SK-N-SH (cell line): ENCODE data around the gene GUCY2C. TPM values are rescaled to one million over a fixed set of nuclear protein-coding genes. Genes with fewer than 3 reads are reported as not detected.

ENCODE experiments used
- CTCF ChIA-PET: fragments of 300-600, 350-600 bp; formaldehyde crosslinking; extraction: SDS; loops from one replicate; lab custom pipeline; 2021; lab: Yijun Ruan, JAX
- POLR2A ChIA-PET: fragments of 350-600 bp; sonication (Branson Sonifier 250); formaldehyde crosslinking; extraction: SDS; loops from one replicate; lab custom pipeline; 2020; ENCODE audit warnings: antibody characterized with exemption, inconsistent platforms; lab: Yijun Ruan, JAX
- DNase-seq: peaks from one replicate; pipeline ENCODE4 v3.0.0; 2012
- H2AFZ ChIP-seq: fragments of 200-600 bp; sonication (generic); 2 replicates; pipeline ENCODE4 v1.8.1; 2016; ENCODE audit warnings: antibody characterized with exemption, mild to moderate bottlenecking, low read depth
- H3F3A ChIP-seq: fragments of 200-600 bp; sonication (generic); replicated peaks from 2 replicates; pipeline ENCODE3; 2016; ENCODE audit warnings: antibody characterized with exemption, mild to moderate bottlenecking; ENCODE audit not compliant: insufficient read depth
- H3K27ac ChIP-seq, 2 experiments: fragments of 200-500 bp in 1 of 2; fragments of 200-600 bp in 1 of 2; sonication (Bioruptor generic) in 1 of 2; sonication (generic), shearing (Covaris generic) in 1 of 2; 2 replicates each; pipeline versions ENCODE4 v1.5.1 to v1.6.1; 2014 to 2016; ENCODE audit warnings: low read depth in 2 of 2, inconsistent platforms in 1 of 2, low read length in 1 of 2, mild to moderate bottlenecking in 1 of 2, mixed read lengths in 1 of 2
- H3K27me3 ChIP-seq: fragments of 200-600 bp; sonication (generic), shearing (Covaris generic); 2 replicates; pipeline ENCODE4 v1.6.1; 2016; ENCODE audit warnings: mixed run types; ENCODE audit not compliant: insufficient read depth
- H3K36me3 ChIP-seq, 2 experiments: fragments of 200-500 bp in 1 of 2; fragments of 200-600 bp in 1 of 2; sonication (Bioruptor generic) in 1 of 2; sonication (generic) in 1 of 2; replicated peaks in 1 of 2; 2 replicates each; pipeline versions ENCODE3 to v1.5.1; 2014 to 2016; ENCODE audit warnings: low read length in 1 of 2, mild to moderate bottlenecking in 1 of 2; ENCODE audit not compliant: insufficient read depth in 2 of 2, control insufficient read depth in 1 of 2
- H3K4me1 ChIP-seq, 2 experiments: fragments of 200-500 bp in 1 of 2; fragments of 200-600 bp in 1 of 2; sonication (Bioruptor generic) in 1 of 2; sonication (generic), shearing (Covaris generic) in 1 of 2; 2 replicates each; pipeline versions ENCODE4 v1.5.1 to v1.6.1; 2014 to 2016; ENCODE audit warnings: low read depth in 1 of 2, low read length in 1 of 2, mixed run types in 1 of 2; ENCODE audit not compliant: insufficient read depth in 2 of 2, control insufficient read depth in 1 of 2
- H3K4me2 ChIP-seq: fragments of 200-600 bp; sonication (generic), shearing (Covaris generic); 2 replicates; pipeline ENCODE4 v1.6.1; 2017; ENCODE audit warnings: mixed run types
- H3K4me3 ChIP-seq, 2 experiments: fragments of 200-500 bp in 1 of 2; fragments of 200-600 bp in 1 of 2; sonication (Bioruptor generic) in 1 of 2; sonication (generic), shearing (Covaris generic) in 1 of 2; 2 replicates each; pipeline versions ENCODE4 v1.5.1 to v1.8.1; 2014 to 2016; ENCODE audit warnings: low read depth in 2 of 2, inconsistent platforms in 1 of 2, low read length in 1 of 2, mild to moderate bottlenecking in 1 of 2, mixed read lengths in 1 of 2, moderate library complexity in 1 of 2
- H3K79me2 ChIP-seq: fragments of 200-600 bp; sonication (generic); 2 replicates; pipeline ENCODE4 v1.8.1; 2017; ENCODE audit warnings: mild to moderate bottlenecking; ENCODE audit not compliant: insufficient read depth
- H3K9ac ChIP-seq: fragments of 200-600 bp; sonication (generic); 2 replicates; pipeline ENCODE4 v1.6.1; 2017; ENCODE audit warnings: mixed run types
- H3K9me2 ChIP-seq: fragments of 200-600 bp; sonication (generic); 2 replicates; pipeline ENCODE4 v1.6.1; 2017; ENCODE audit warnings: mixed run types
- H3K9me3 ChIP-seq: fragments of 200-600 bp; sonication (generic); 2 replicates; pipeline ENCODE4 v1.6.1; 2017; ENCODE audit warnings: mixed run types, mild to moderate bottlenecking, moderate library complexity
- H4K20me1 ChIP-seq: fragments of 200-600 bp; sonication (generic); 2 replicates; pipeline ENCODE4 v1.6.1; 2017; ENCODE audit warnings: mild to moderate bottlenecking, mixed run types; ENCODE audit not compliant: insufficient read depth
- ELF1 ChIP-seq: IDR thresholded peaks from 2 replicates; pipeline ENCODE4 v1.4.0; 2012
- MEF2A ChIP-seq: IDR thresholded peaks from 2 replicates; pipeline ENCODE4 v1.4.0; 2012; ENCODE audit warnings: low read depth, borderline replicate concordance
- SMC3 ChIP-seq: IDR thresholded peaks from 2 replicates; pipeline ENCODE4 v1.6.1; 2012; ENCODE audit warnings: low read depth, low read length, improper control_type of control experiment
- WGBS: methylation state at CpG from one replicate; pipeline ENCODE4 v1.1.6; 2017; ENCODE audit warnings: low lambda C conversion rate; 5-methylcytosine and 5-hydroxymethylcytosine counted together
- polyA plus RNA-seq, 3 experiments: library from polyadenylated mRNA; depleted of rRNA; stranded (reverse); fragments of >200 nt; gene quantifications; 2 replicates each; pipeline ENCODE4 v1.2.3, GENCODE V29; 2012
- TF ChIP-seq, protein P1 (sequence below): IDR thresholded peaks from 2 replicates; pipeline ENCODE4 v1.6.1; 2012; ENCODE audit warnings: mild to moderate bottlenecking, low read depth, low read length, moderate library complexity
- TF ChIP-seq, protein P2 (sequence below): fragments of 200-600 bp; sonication (generic); IDR thresholded peaks from 2 replicates; pipeline ENCODE4 v1.6.1; 2017; ENCODE audit warnings: antibody characterized with exemption, mild to moderate bottlenecking, moderate library complexity
- TF ChIP-seq, protein P3 (sequence below): IDR thresholded peaks from 2 replicates; pipeline ENCODE4 v1.4.0; 2012; ENCODE audit warnings: low read depth, borderline replicate concordance

GUCY2C gene
- polyA plus RNA-seq, 1 of the 3 experiments (the other 2 are of a cell fraction): not detected

GRCh38 chr12:14651371-14651770, 45.0 kb downstream of the GUCY2C start:
- CTCF ChIA-PET: no interaction called here
- Histone ChIP-seq H3K79me2 (no peaks in the 10 kb centered on the region), H3K9ac (no peak overlapping the region), H3K9me3 (no peaks in the 10 kb centered on the region), H4K20me1 (no peaks in the 10 kb centered on the region), H3K36me3 (no peaks in the 10 kb centered on the region), H3K4me1 (no peaks in the 10 kb centered on the region), H3K27me3 (no peaks in the 10 kb centered on the region; the same call in 1 of the 2 replicates), H3K4me3 (no peak overlapping the region), H3F3A (no peaks in the 10 kb centered on the region), H3K27ac (no peak overlapping the region), H2AFZ (no peak overlapping the region), H3K9me2 (no peaks in the 10 kb centered on the region), H3K4me2 (no peak overlapping the region)
- TF ChIP-seq, protein P1, sequence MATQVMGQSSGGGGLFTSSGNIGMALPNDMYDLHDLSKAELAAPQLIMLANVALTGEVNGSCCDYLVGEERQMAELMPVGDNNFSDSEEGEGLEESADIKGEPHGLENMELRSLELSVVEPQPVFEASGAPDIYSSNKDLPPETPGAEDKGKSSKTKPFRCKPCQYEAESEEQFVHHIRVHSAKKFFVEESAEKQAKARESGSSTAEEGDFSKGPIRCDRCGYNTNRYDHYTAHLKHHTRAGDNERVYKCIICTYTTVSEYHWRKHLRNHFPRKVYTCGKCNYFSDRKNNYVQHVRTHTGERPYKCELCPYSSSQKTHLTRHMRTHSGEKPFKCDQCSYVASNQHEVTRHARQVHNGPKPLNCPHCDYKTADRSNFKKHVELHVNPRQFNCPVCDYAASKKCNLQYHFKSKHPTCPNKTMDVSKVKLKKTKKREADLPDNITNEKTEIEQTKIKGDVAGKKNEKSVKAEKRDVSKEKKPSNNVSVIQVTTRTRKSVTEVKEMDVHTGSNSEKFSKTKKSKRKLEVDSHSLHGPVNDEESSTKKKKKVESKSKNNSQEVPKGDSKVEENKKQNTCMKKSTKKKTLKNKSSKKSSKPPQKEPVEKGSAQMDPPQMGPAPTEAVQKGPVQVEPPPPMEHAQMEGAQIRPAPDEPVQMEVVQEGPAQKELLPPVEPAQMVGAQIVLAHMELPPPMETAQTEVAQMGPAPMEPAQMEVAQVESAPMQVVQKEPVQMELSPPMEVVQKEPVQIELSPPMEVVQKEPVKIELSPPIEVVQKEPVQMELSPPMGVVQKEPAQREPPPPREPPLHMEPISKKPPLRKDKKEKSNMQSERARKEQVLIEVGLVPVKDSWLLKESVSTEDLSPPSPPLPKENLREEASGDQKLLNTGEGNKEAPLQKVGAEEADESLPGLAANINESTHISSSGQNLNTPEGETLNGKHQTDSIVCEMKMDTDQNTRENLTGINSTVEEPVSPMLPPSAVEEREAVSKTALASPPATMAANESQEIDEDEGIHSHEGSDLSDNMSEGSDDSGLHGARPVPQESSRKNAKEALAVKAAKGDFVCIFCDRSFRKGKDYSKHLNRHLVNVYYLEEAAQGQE: no peak
- TF ChIP-seq MEF2A: no peak
- TF ChIP-seq, protein P2, sequence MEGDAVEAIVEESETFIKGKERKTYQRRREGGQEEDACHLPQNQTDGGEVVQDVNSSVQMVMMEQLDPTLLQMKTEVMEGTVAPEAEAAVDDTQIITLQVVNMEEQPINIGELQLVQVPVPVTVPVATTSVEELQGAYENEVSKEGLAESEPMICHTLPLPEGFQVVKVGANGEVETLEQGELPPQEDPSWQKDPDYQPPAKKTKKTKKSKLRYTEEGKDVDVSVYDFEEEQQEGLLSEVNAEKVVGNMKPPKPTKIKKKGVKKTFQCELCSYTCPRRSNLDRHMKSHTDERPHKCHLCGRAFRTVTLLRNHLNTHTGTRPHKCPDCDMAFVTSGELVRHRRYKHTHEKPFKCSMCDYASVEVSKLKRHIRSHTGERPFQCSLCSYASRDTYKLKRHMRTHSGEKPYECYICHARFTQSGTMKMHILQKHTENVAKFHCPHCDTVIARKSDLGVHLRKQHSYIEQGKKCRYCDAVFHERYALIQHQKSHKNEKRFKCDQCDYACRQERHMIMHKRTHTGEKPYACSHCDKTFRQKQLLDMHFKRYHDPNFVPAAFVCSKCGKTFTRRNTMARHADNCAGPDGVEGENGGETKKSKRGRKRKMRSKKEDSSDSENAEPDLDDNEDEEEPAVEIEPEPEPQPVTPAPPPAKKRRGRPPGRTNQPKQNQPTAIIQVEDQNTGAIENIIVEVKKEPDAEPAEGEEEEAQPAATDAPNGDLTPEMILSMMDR: no peak
- TF ChIP-seq, protein P3, sequence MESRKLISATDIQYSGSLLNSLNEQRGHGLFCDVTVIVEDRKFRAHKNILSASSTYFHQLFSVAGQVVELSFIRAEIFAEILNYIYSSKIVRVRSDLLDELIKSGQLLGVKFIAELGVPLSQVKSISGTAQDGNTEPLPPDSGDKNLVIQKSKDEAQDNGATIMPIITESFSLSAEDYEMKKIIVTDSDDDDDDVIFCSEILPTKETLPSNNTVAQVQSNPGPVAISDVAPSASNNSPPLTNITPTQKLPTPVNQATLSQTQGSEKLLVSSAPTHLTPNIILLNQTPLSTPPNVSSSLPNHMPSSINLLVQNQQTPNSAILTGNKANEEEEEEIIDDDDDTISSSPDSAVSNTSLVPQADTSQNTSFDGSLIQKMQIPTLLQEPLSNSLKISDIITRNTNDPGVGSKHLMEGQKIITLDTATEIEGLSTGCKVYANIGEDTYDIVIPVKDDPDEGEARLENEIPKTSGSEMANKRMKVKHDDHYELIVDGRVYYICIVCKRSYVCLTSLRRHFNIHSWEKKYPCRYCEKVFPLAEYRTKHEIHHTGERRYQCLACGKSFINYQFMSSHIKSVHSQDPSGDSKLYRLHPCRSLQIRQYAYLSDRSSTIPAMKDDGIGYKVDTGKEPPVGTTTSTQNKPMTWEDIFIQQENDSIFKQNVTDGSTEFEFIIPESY: no peak
- no peak for TF ChIP-seq ELF1
- WGBS: 22% methylated on average over 4 of the region's 4 CpGs
- no peak for DNase-seq
- POLR2A ChIA-PET: no interaction called here

GRCh38 chr12:14650789-14651188, 45.6 kb downstream of the GUCY2C start:
- POLR2A ChIA-PET: no interaction called here

More at GRCh38 chr12:14650789-14651188, 45.6 kb downstream of the GUCY2C start:
- H4K20me1 ChIP-seq: no peaks in the 10 kb centered on the region
- CTCF ChIA-PET: no interaction called here
- H3K9me2 ChIP-seq: no peaks in the 10 kb centered on the region
- H3K36me3 ChIP-seq: no peaks in the 10 kb centered on the region
- no peak overlapping the region for H3K4me3 ChIP-seq
- no peak for TF ChIP-seq SMC3
- no peak for DNase-seq
- H3K79me2 ChIP-seq: no peaks in the 10 kb centered on the region
- H3K9me3 ChIP-seq: no peaks in the 10 kb centered on the region
- 76% methylated on average over 2 of the region's 2 CpGs for WGBS
- H3K27ac ChIP-seq: no peak overlapping the region
- H3F3A ChIP-seq: no peaks in the 10 kb centered on the region
- no peak overlapping the region for H3K4me2 ChIP-seq
- no peak overlapping the region for H2AFZ ChIP-seq
- no peak overlapping the region for H3K9ac ChIP-seq
- H3K27me3 ChIP-seq: no peaks in the 10 kb centered on the region; the same call in 1 of the 2 replicates
- H3K4me1 ChIP-seq: no peaks in the 10 kb centered on the region
